Measurements from ENCODE around the gene MGAT3.
"Not testable (repeated sequence)": the region's sequence is repeated elsewhere in the genome, so short reads cannot be mapped to it uniquely, and the experiment has no call there.

Gene MGAT3

DNA sequence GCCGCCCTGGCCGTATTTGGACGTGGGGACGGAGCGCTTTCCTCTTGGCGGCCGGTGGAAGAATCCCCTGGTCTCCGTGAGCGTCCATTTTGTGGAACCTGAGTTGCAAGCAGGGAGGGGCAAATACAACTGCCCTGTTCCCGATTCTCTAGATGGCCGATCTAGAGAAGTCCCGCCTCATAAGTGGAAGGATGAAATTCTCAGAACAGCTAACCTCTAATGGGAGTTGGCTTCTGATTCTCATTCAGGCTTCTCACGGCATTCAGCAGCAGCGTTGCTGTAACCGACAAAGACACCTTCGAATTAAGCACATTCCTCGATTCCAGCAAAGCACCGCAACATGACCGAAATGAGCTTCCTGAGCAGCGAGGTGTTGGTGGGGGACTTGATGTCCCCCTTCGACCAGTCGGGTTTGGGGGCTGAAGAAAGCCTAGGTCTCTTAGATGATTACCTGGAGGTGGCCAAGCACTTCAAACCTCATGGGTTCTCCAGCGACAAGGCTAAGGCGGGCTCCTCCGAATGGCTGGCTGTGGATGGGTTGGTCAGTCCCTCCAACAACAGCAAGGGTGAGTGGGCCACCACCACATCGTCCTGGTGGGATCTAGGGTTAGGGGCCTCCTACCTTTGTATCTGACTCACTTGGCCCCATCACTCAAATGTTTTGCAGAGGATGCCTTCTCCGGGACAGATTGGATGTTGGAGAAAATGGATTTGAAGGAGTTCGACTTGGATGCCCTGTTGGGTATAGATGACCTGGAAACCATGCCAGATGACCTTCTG, 64.5 kb downstream of the MGAT3 start:
- Mint-ChIP-seq H3K27ac (peak overlapping the region; percentile 100), H3K4me1 (peaks cover 71% of the 10 kb centered on the region), H3K36me3 (ENCODE audit: low read depth) (peaks cover 61% of the 10 kb centered on the region), H3K4me3 (peak overlapping the region; percentile 95)
- DNase-seq, H3K27me3 Mint-ChIP-seq, H3K9me3 Mint-ChIP-seq, ATAC-seq: not testable (repeated sequence)

DNA sequence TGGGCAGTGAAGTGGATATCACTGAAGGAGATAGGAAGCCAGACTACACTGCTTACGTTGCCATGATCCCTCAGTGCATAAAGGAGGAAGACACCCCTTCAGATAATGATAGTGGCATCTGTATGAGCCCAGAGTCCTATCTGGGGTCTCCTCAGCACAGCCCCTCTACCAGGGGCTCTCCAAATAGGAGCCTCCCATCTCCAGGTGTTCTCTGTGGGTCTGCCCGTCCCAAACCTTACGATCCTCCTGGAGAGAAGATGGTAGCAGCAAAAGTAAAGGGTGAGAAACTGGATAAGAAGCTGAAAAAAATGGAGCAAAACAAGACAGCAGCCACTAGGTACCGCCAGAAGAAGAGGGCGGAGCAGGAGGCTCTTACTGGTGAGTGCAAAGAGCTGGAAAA, 65.3 kb downstream of the MGAT3 start:
- not testable (repeated sequence) for ATAC-seq, H3K9me3 Mint-ChIP-seq, H3K27me3 Mint-ChIP-seq, DNase-seq
- H3K36me3 Mint-ChIP-seq (ENCODE audit: low read depth), result peaks cover 60% of the 10 kb centered on the region
- peaks cover 68% of the 10 kb centered on the region for H3K4me1 Mint-ChIP-seq
- H3K27ac Mint-ChIP-seq, result peak overlapping the region; percentile 100
- H3K4me3 Mint-ChIP-seq, result peak overlapping the region; percentile 95

DNA sequence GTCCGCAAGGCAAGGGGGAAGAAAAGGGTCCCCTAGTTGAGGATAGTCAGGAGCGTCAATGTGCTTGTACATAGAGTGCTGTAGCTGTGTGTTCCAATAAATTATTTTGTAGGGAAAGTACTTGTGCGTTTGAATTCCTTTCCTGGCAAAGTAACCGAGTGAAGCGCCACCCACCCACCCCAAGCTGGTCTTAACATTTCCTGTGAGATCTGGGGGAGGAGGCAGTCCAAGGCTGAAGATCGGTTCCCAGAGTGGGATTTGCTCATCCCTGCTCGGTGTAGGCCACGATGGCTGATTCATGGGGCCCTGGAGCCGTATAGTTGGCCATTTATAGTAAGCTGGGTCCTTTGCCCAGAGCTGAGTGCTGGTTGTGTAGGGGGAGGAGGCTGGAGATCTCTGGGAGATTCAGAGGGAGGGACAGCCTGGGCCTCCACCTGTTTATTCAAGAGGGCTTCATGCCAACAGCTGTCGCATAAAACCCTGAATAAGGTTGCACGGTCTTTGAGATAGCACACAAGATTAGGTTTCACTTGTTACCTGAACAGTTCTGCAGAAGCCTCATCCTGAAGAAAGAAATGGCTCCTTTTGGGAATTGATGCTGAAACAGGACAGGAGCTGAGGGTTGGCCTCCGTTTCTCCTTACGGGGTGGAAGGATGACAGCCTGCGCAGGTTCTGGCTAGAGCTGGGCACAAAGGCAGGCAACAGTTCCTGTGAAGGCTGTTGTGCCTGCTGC, 65.9 kb downstream of the MGAT3 start:
- no peaks in the 10 kb centered on the region for H3K9me3 Mint-ChIP-seq
- DNase-seq (no peak), ATAC-seq (no peak)
- H3K4me3 Mint-ChIP-seq, result peak overlapping the region; percentile 95
- peaks cover 3% of the 10 kb centered on the region for H3K27me3 Mint-ChIP-seq
- H3K27ac Mint-ChIP-seq, result peak overlapping the region; percentile 100
- H3K36me3 Mint-ChIP-seq (ENCODE audit: low read depth), result peaks cover 56% of the 10 kb centered on the region
- peaks cover 73% of the 10 kb centered on the region for H3K4me1 Mint-ChIP-seq

DNA sequence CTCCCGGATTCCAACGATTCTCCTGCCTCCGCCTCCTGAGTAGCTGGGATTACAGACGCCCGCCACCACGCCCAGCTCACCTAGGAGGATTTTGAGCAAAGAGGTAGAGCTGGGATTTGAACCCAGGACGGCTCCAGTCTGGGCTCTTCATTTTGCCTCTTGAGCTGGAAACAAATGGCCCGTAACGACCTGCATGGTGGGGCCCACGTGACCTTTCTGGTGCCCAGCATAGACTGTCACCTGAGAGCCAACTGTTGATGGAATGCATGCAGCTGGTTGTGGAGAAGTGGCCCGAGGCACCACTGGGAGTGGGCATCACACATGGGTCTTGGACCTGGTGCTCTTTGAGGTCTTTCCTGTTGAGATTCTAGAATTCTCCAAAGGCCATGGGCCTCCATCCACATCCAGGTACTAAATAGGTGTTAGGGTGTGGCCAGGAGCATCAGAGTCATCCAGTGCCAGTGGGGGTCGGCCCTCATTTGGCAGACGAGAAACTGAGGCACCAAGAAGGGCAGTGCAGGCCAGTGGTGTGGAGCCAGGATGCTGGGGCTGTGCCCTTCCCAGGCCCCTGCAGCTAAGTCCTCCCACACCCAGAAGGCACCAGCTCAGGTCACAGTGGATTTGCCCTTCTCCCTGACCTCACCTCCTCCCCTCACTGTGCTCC, 67.4 kb downstream of the MGAT3 start:
- H3K4me3 Mint-ChIP-seq, result peak overlapping the region; percentile 46
- DNase-seq, result no peak
- H3K9me3 Mint-ChIP-seq, result no peaks in the 10 kb centered on the region
- peaks cover 73% of the 10 kb centered on the region for H3K4me1 Mint-ChIP-seq
- no peak for ATAC-seq
- H3K36me3 Mint-ChIP-seq (ENCODE audit: low read depth), result peaks cover 61% of the 10 kb centered on the region
- peak overlapping the region; percentile 84 for H3K27ac Mint-ChIP-seq
- H3K27me3 Mint-ChIP-seq, result peaks cover 3% of the 10 kb centered on the region

DNA sequence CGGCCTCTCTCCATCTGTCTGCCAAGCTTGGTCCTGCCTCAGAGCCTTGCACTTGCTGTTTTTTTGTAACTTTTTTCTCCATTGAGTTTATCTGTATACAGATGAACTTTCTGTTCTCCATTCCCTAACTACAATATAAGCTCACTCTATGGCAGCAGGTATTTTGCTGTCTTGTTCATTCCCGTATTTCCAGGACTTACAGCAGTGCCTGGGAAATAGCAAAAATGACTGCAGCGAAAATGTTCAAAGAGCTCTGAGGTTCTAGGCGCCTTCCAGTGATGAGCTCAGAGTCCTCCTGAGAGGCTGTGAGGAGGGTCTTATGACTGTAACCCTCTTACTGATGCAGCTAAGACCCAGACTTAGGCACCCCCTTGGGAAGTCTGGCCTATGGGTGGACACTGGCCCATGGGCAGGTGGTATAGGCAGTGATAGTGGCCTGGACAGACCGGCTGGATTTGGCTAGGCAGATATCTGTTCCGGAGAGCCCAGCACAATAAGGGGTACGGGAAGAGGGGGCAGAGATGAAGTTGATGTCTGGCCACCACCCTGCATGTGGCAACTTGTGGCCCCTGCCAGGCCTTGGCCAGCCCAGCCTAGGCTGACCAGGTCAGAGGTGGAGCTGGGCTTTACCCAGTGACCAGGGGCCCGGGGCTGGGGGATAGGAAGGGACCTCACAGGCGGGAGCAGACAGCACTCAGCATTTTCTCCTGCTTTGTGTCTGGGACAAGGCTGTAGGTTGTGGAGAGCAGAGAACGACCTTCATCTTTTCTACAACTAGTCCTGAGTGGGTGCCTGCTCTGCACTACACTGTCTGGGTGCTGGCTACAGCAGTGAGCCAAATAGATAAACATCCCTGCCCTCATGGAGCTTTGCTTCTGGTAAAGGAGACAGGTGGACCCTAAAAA, 68.2 kb downstream of the MGAT3 start:
- peak overlapping the region; percentile 46 for H3K4me3 Mint-ChIP-seq
- H3K27me3 Mint-ChIP-seq, result peaks cover 2% of the 10 kb centered on the region
- DNase-seq (no peak), ATAC-seq (no peak)
- peaks cover 68% of the 10 kb centered on the region for H3K36me3 Mint-ChIP-seq (ENCODE audit: low read depth)
- peak overlapping the region; percentile 84 for H3K27ac Mint-ChIP-seq
- H3K9me3 Mint-ChIP-seq, result no peaks in the 10 kb centered on the region
- peaks cover 78% of the 10 kb centered on the region for H3K4me1 Mint-ChIP-seq

DNA sequence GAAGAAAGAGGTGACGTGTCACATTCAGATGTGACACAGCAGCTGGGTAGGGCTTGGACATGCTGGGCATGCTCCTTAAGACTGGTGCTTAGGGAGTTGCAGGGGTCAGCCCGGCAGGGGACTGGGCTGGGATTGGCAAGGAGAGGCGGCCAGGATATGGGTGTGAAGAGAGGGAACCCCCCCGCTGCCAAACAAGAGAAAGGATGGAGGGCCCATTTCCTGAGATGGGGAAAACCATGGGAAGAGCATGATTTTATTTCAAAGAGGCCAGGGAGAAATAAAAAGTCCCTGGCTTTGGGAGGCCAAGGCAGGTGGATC, 68.8 kb downstream of the MGAT3 start:
- H3K27ac Mint-ChIP-seq, result peak overlapping the region; percentile 84
- H3K9me3 Mint-ChIP-seq, result no peaks in the 10 kb centered on the region
- DNase-seq (no peak), ATAC-seq (no peak)
- no peaks in the 10 kb centered on the region for H3K27me3 Mint-ChIP-seq
- peak overlapping the region; percentile 36 for H3K4me3 Mint-ChIP-seq
- peaks cover 79% of the 10 kb centered on the region for H3K4me1 Mint-ChIP-seq
- peaks cover 66% of the 10 kb centered on the region for H3K36me3 Mint-ChIP-seq (ENCODE audit: low read depth)

DNA sequence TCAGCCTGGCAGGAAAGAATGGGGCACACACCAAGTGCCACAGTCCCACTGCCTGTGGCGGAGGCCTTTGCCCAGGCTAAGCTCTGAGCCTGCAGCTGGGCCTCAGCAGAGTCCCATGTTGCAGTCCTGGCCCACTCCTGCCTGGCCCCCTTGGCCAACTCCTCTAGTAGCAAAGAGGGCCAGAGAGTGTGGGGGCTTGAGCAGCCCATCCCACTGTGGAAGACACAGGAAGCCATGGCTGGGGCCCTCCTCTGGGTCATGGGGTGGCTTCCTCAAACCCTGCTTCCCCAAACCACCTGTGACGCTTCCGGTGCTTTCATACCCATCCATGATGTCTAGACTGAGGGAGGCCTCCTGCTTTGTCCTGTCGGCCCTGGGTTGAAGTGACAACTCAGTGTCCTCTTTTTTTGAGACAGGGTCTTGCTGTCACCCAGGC, 69.9 kb downstream of the MGAT3 start:
- no peak overlapping the region for H3K4me3 Mint-ChIP-seq

DNA sequence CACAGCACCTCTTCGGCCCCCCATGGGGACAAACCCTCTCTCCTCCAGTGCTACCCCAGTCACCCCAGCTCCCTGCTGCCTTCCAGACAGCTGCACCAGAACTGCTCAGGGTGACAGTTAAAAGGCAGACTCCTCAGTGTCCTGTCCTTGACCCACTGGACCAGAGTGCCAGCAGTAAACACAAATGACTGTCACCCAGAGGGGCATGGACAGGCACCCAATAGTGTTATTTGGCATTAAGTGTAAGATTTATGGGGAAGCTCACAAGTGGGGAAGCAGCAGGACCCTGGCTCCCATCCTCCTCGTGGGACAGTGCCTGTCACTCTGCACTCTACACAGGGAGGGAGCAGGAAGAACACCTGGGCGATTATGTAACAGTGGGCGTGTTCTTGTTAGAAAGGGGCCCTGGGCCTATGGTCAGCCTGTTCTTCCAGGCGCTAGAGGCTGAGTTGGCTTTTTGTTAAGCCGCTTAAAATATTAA, 70.7 kb downstream of the MGAT3 start:
- no peaks in the 10 kb centered on the region for H3K9me3 Mint-ChIP-seq
- peak overlapping the region; percentile 74 for H3K27ac Mint-ChIP-seq
- DNase-seq (no peak), ATAC-seq (no peak)
- H3K4me3 Mint-ChIP-seq, result no peak overlapping the region
- H3K4me1 Mint-ChIP-seq, result peaks cover 85% of the 10 kb centered on the region
- H3K36me3 Mint-ChIP-seq (ENCODE audit: low read depth), result peaks cover 61% of the 10 kb centered on the region
- H3K27me3 Mint-ChIP-seq, result no peaks in the 10 kb centered on the region

More for the DNA sequence above, 69.9 kb downstream of the MGAT3 start:
- Mint-ChIP-seq H3K27me3 (no peaks in the 10 kb centered on the region), H3K4me1 (peaks cover 88% of the 10 kb centered on the region), H3K27ac (peak overlapping the region; percentile 74), H3K9me3 (no peaks in the 10 kb centered on the region), H3K36me3 (ENCODE audit: low read depth) (peaks cover 64% of the 10 kb centered on the region)
- DNase-seq (peak; percentile 39), ATAC-seq (peak; percentile 16)

DNA sequence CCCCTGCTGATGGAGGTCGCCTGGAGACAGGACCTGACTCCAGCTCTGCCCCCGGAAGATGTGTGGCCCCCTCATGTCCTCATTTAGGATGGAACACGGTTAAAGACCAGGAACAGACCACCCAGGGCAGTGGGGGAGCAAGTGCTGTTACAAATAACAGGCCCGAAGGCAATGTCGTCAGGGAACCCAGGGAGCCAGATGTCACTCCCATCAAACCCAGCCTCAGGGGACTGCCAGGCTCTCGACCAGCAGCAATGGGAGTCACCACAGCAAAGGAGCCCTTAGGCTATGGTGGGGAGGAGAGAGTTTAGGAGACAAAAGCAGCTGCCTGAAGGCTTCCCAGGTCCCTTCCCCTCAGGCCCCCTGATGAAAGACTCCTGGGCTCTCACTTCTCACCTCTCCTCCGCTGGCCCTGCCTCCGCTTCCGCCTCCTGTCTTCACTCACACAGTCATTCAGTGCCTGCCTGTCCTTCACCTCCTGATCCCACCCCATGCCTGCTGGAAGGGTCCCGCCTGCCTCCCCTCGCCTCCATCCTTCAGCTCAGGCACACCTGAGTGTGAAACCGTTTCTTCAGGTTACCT, 71.4 kb downstream of the MGAT3 start:
- H3K9me3 Mint-ChIP-seq, result no peaks in the 10 kb centered on the region
- peak overlapping the region; percentile 97 for H3K4me3 Mint-ChIP-seq
- peaks cover 56% of the 10 kb centered on the region for H3K36me3 Mint-ChIP-seq (ENCODE audit: low read depth)
- no peak for ATAC-seq
- H3K27me3 Mint-ChIP-seq, result no peaks in the 10 kb centered on the region
- H3K4me1 Mint-ChIP-seq, result peaks cover 83% of the 10 kb centered on the region
- H3K27ac Mint-ChIP-seq, result peak overlapping the region; percentile 80
- DNase-seq, result no peak

DNA sequence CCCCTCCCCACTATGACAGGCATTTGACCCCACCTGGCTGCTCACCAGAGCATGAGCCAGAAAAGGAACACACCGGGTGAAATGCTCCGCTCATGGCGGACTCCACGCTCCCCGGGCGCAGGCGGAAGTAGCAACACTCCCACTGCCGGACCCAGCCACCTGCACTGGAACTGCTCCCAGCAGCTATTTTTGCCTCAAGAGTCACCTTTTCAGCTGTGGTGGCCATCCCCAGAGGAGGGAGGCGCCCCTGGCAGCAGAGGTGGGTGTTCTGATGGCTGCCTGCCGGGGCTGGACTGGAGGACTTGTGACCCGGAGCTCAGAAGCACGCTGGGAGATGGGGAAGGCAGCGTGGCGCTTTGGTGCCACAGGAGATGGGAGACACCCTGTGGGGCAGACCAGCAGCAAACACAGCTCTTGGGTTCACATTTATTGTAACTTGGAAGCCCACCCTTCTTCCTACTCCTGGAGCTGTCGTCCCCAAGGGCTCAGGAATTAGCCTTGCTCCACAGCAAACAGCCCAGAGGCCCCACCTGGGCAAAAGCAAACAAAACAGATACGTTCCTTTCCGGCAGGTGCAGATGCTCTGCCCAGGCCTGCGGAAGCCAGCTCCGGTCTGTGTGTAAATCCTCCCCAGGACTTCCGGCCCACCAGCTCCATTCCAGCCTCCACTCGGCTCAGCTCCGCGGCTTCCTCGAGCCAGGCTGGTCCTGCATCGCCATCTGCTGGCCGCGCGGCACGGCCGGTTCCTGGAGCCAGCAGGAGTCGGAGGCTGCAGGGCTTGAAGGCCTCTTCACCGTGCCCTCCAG, 72.1 kb downstream of the MGAT3 start:
- peak; percentile 25 for ATAC-seq
- H3K27ac Mint-ChIP-seq, result peak overlapping the region; percentile 80
- no peaks in the 10 kb centered on the region for H3K27me3 Mint-ChIP-seq
- H3K36me3 Mint-ChIP-seq (ENCODE audit: low read depth), result peaks cover 52% of the 10 kb centered on the region
- peak overlapping the region; percentile 97 for H3K4me3 Mint-ChIP-seq
- H3K4me1 Mint-ChIP-seq, result peaks cover 82% of the 10 kb centered on the region
- DNase-seq, result peak; percentile 92
- H3K9me3 Mint-ChIP-seq, result no peaks in the 10 kb centered on the region

DNA sequence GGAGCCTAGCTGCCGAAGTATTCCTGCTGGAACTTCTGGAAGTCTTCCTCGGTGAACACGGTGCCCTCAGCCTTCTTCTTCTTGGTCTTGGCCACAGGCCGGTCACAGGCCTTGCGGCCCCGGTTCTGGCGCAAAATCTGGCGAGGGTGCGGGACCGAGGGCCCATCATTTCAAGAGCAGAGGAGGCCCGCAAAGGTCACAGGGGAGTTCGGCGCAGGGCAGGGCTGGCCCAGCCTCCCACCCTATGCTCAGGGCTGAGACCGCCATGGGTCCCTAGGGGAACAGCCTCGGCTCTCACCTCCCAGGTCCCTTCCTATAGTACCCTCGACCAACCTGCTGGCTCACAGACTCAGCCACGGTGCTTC, 72.7 kb downstream of the MGAT3 start:
- ATAC-seq, result no peak

DNA sequence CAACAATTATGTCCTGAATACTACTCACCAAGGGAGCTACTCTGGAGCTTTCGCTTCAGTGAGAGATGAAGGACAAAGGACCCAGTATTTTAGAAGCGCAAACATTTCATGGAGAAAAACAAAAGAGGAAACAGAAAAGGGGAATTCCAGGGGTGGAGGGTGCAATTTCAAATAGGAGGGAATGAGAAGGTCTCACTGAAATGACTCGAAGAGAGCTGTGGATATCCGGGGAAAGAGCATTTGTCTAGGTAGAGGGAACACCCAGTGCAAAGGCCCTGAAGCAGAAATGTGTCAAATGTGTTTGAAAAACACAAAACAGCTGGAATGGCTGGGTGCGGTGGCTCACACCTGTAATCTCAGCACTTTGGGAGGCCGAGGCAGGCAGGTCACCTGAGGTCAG, 73.3 kb downstream of the MGAT3 start:
- Mint-ChIP-seq H3K4me3 (peak overlapping the region; percentile 97), H3K27ac (peak overlapping the region; percentile 74), H3K27me3 (no peaks in the 10 kb centered on the region), H3K36me3 (ENCODE audit: low read depth) (peaks cover 41% of the 10 kb centered on the region), H3K9me3 (no peaks in the 10 kb centered on the region), H3K4me1 (peaks cover 78% of the 10 kb centered on the region)
- no peak for DNase-seq
- ATAC-seq, result no peak

More for the DNA sequence above, 72.7 kb downstream of the MGAT3 start:
- H3K36me3 Mint-ChIP-seq (ENCODE audit: low read depth), result peaks cover 47% of the 10 kb centered on the region
- peak overlapping the region; percentile 97 for H3K4me3 Mint-ChIP-seq
- H3K4me1 Mint-ChIP-seq, result peaks cover 83% of the 10 kb centered on the region
- DNase-seq, result no peak
- peak overlapping the region; percentile 27 for H3K27ac Mint-ChIP-seq
- H3K9me3 Mint-ChIP-seq, result no peaks in the 10 kb centered on the region
- no peaks in the 10 kb centered on the region for H3K27me3 Mint-ChIP-seq

DNA sequence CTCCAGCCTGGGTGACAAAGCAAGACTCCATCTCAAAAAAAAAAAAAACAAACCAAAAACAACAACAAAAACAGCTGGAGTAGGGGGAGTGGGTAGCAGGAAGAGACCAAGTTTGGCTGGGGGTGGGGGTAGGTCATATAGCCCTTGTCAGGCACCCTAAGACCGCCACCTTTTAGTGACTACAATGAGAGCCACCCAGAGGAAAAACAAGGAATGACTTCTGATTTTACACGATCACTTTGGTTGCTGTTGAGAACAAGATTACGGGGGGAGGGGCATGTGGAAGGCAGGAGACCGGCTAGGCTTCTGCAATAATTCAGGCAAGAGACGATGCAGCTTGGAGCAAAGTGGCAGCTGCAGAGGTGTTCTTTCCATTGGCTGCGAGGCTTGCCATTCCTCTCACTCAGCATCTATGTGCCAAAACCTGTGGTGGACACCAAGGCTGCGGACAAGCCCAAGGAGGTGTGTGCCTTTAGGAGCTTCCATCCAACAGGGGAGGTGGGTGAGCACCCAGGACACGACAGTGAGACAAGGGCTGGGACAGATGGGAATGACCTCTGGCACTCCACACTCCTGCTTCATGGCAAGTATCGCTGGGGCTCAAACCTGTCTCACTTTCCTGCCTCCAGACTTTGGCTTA, 74.0 kb downstream of the MGAT3 start:
- no peak for DNase-seq
- H3K4me3 Mint-ChIP-seq, result peak overlapping the region; percentile 97
- H3K36me3 Mint-ChIP-seq (ENCODE audit: low read depth), result peaks cover 34% of the 10 kb centered on the region
- ATAC-seq, result no peak
- H3K9me3 Mint-ChIP-seq, result no peaks in the 10 kb centered on the region
- no peaks in the 10 kb centered on the region for H3K27me3 Mint-ChIP-seq
- peaks cover 71% of the 10 kb centered on the region for H3K4me1 Mint-ChIP-seq
- H3K27ac Mint-ChIP-seq, result peak overlapping the region; percentile 93

All from activated naive CD8-positive, alpha-beta T cell treated with anti-CD3 and anti-CD28 coated beads, Interleukin-2, amount 50 U/mL, for 24 hours (primary cell).